GM12865 (cell line): ENCODE results near the gene DPH3.

Experiments used
- DNase-seq: peaks from one replicate; pipeline ENCODE4 v3.0.0; 2010; ENCODE audit warnings: low read depth
- H3K4me3 ChIP-seq: 2 replicates; pipeline ENCODE4 v1.5.1; 2011; ENCODE audit warnings: mild to moderate bottlenecking, low read depth, low read length, control low read depth
- TF ChIP-seq, protein P1 (sequence below): IDR thresholded peaks from 2 replicates; pipeline ENCODE4 v1.5.1; 2011; ENCODE audit warnings: low read length, control low read depth, low read depth, inconsistent platforms; ENCODE audit not compliant: insufficient read depth; ENCODE audit errors: missing control alignments

Gene DPH3

DNA sequence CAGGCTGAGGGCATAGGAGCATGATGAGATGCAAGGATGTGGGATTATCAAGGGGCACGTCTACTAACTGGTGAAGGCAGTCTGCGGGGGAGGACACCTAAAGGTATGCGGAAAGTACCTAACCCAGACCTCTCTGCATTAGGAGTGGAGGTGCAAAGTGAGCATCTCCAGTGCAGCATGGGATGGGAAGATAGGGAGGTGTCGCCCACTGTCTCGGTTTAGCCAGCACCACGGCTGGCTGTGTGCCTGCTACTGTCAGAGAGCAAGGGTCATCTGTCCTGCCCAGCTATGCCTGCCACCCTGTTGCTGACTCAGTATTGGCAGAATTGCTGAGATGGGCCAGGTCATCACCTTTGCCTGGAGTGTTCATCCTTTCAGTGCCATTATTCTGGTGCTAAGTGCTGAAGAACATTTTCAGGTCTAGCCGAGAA, 40.4 kb upstream of the DPH3 start:
- TF ChIP-seq, protein P1, sequence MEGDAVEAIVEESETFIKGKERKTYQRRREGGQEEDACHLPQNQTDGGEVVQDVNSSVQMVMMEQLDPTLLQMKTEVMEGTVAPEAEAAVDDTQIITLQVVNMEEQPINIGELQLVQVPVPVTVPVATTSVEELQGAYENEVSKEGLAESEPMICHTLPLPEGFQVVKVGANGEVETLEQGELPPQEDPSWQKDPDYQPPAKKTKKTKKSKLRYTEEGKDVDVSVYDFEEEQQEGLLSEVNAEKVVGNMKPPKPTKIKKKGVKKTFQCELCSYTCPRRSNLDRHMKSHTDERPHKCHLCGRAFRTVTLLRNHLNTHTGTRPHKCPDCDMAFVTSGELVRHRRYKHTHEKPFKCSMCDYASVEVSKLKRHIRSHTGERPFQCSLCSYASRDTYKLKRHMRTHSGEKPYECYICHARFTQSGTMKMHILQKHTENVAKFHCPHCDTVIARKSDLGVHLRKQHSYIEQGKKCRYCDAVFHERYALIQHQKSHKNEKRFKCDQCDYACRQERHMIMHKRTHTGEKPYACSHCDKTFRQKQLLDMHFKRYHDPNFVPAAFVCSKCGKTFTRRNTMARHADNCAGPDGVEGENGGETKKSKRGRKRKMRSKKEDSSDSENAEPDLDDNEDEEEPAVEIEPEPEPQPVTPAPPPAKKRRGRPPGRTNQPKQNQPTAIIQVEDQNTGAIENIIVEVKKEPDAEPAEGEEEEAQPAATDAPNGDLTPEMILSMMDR: no peak
- DNase-seq: peak; percentile 26
- no peak overlapping the region for H3K4me3 ChIP-seq

DNA sequence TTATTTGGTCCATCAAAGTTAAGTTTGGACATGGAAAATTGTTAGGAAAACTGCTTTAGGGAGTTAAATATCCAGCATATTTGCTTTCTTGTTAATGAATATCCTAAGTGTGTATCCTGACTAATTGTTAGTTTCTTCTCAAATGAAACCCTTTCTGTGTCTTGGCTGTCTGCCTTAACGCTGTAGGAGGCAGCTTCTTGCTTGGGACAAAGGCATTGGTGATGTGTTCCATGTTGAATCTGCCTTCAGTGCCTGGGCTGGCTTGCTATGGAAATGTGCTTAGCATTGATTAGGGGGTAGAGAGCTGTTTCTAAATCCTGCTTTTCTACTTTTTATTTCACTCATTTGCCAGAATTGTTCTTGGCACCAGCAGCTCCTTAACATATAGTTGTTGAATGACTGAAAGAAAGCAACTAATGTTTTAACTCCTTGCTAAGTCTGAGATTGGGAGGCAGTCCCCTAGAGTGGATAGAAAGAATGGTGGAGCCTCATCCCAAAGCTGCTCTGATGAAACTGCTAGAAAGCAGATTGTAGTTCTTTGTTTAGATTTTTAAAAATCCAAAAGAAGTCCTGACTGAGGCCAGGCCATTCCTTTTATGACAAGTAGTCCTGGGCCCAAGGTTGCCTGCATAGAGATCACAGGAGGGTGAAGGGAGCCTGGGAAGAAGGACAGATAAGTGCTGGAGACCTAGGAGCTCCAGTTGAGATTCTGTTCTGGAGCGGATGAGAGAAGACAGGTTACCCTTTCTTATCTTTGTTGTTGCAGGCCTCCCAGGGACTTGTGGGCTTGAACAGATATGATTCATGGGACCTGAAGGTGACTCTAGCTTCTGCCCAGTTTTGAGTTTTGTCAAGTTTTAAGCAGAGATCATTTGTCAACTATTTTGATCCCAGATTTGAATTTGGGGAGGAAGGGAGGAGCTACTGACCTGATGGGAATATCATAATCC, 39.6 kb upstream of the DPH3 start:
- no peak for DNase-seq
- TF ChIP-seq, protein P1: no peak
- no peak overlapping the region for H3K4me3 ChIP-seq

DNA sequence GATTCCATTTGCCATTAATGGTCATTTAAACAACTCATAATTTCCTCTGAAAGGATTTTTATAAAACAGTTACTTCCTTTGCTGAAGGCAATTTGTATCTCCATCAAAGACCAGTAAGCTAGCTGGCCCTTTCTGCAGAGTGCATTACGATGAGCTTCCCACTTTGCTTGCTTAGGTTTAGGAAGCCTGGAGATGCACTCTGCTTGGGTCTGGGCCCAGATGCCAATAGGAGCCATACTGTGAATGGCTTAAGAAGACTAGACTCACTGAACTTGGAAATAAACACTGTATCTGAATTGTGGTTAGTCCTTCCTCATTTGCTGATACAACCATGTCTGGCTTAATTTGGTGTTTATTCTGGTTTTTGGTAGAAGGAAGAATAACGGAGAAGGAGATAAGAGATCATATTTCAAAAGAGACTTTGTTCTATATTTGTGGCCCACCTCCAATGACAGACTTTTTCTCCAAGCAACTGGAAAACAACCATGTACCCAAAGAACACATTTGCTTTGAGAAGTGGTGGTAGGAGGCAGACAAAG, 38.4 kb upstream of the DPH3 start:
- TF ChIP-seq, protein P1: no peak
- no peak for DNase-seq
- no peak overlapping the region for H3K4me3 ChIP-seq

DNA sequence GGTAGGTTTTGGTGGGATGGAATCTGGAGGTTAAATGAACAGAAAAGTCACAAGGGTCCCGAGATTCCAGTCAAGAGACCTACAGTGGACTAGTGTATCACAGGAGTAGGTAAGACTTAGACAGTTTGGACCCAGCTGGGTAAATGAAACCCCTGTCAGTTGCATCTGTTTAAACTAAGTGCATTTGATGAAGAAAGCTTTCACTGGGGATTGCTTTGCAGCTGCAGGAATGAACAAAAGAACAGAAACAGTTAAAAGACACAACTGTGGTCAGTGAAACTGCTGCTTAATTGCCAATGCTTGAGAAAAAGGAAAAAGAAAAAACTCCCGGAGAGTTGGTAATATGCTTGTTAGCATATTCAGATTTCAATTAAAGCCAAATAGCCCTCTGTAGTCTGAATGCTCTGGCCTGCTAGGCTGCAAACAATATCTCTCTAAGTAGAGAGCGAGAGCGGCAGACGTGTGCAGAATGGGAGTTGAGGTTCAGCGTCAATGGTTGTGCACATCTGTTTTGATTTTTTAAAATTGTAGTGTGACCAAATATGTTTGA, 37.4 kb upstream of the DPH3 start:
- DNase-seq: no peak
- TF ChIP-seq, protein P1: no peak
- H3K4me3 ChIP-seq: no peak overlapping the region

DNA sequence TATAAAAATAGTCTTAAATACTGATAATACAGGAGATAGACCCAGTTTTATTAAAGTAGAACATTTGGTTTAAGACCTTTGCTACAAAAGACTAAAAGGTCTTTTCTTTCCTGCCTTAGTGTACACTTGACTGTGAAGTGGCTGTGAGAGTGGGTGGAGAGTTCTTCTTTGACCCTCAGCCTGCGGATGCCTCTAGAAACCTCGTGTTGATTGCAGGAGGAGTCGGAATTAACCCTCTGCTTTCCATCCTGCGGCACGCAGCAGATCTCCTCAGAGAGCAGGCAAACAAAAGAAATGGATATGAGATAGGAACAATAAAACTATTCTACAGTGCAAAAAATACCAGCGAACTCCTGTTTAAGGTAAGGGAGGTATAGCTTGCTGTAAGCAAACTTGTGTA, 36.8 kb upstream of the DPH3 start:
- TF ChIP-seq, protein P1: no peak
- H3K4me3 ChIP-seq: no peak overlapping the region
- DNase-seq: no peak

DNA sequence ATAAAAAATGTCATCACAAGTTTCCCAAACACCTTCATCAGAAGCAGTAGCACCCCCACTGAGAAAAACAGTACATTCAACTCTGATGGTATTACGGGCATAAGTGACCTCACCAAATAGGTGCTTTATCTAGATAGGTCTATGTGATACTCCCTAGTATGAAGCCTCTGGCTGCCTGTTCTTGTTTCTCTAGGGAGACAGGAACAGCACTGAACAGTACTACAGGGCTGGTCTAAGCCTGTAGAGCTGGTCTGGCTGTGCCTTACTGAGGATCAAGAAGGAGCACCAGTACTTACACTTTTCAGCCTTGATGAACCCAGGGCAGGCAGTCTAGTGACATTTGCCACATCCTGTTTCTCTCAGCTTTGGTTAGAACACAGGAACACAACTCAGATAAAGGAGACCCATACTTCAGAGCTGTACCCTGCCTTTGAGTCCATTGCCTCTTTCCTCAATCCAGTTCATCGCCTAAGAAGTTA, 36.2 kb upstream of the DPH3 start:
- TF ChIP-seq, protein P1: no peak
- no peak overlapping the region for H3K4me3 ChIP-seq
- peak; percentile 64 for DNase-seq
